Measurements from ENCODE around the gene AIP.

- TF ChIP-seq POLR2AphosphoS5 (IDR thresholded peaks at IDR 0.05; ENCODE audit: low read depth, low read length), result no peak
- TF ChIP-seq, protein P1, sequence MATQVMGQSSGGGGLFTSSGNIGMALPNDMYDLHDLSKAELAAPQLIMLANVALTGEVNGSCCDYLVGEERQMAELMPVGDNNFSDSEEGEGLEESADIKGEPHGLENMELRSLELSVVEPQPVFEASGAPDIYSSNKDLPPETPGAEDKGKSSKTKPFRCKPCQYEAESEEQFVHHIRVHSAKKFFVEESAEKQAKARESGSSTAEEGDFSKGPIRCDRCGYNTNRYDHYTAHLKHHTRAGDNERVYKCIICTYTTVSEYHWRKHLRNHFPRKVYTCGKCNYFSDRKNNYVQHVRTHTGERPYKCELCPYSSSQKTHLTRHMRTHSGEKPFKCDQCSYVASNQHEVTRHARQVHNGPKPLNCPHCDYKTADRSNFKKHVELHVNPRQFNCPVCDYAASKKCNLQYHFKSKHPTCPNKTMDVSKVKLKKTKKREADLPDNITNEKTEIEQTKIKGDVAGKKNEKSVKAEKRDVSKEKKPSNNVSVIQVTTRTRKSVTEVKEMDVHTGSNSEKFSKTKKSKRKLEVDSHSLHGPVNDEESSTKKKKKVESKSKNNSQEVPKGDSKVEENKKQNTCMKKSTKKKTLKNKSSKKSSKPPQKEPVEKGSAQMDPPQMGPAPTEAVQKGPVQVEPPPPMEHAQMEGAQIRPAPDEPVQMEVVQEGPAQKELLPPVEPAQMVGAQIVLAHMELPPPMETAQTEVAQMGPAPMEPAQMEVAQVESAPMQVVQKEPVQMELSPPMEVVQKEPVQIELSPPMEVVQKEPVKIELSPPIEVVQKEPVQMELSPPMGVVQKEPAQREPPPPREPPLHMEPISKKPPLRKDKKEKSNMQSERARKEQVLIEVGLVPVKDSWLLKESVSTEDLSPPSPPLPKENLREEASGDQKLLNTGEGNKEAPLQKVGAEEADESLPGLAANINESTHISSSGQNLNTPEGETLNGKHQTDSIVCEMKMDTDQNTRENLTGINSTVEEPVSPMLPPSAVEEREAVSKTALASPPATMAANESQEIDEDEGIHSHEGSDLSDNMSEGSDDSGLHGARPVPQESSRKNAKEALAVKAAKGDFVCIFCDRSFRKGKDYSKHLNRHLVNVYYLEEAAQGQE (IDR thresholded peaks at IDR 0.05; ENCODE audit: low read depth), result no peak
Observed at GRCh38 chr11:67442504-67443404, 40.1 kb upstream of the AIP start.

Data from HCT116 (cell line).